IMR-90 (cell line): ENCODE measurements around the gene ARID5A.

ENCODE experiments used
- BHLHE40 ChIP-seq: fragments of 150-350 bp; IDR thresholded peaks from 2 replicates; pipeline ENCODE4 v1.6.1; 2016; ENCODE audit warnings: mild to moderate bottlenecking, low read depth, low read length
- CHD1 ChIP-seq: IDR thresholded peaks from 2 replicates; pipeline ENCODE4 v1.6.1; 2012; ENCODE audit warnings: low read depth, low read length, improper control_type of control experiment
- MAFK ChIP-seq: IDR thresholded peaks from 2 replicates; pipeline ENCODE4 v1.6.1; 2012; ENCODE audit warnings: low read depth, low read length, improper control_type of control experiment
- MXI1 ChIP-seq: IDR thresholded peaks from 2 replicates; pipeline ENCODE4 v1.6.1; 2012; ENCODE audit warnings: low read depth, mild to moderate bottlenecking, low read length, moderate library complexity, borderline replicate concordance
- POLR2A ChIP-seq: IDR thresholded peaks from 2 replicates; pipeline ENCODE4 v1.6.1; 2012; ENCODE audit warnings: mild to moderate bottlenecking, low read depth, low read length
- RAD21 ChIP-seq: IDR thresholded peaks from 2 replicates; pipeline ENCODE4 v1.6.1; 2012; ENCODE audit warnings: low read length, improper control_type of control experiment
- RCOR1 ChIP-seq: IDR thresholded peaks from 2 replicates; pipeline ENCODE4 v1.6.1; 2012; ENCODE audit warnings: mild to moderate bottlenecking, low read length, improper control_type of control experiment; ENCODE audit not compliant: insufficient replicate concordance
- SMC3 ChIP-seq: fragments of 150-350 bp; IDR thresholded peaks from 2 replicates; pipeline ENCODE4 v1.6.1; 2016; ENCODE audit warnings: low read depth, mild to moderate bottlenecking, antibody characterized with exemption, low read length, moderate library complexity
- TF ChIP-seq, protein P1 (sequence below): conservative IDR thresholded peaks from 2 replicates; pipeline ENCODE4 v1.5.1; 2012; ENCODE audit warnings: mild to moderate bottlenecking, low read depth, low read length, improper control_type of control experiment

DNA sequence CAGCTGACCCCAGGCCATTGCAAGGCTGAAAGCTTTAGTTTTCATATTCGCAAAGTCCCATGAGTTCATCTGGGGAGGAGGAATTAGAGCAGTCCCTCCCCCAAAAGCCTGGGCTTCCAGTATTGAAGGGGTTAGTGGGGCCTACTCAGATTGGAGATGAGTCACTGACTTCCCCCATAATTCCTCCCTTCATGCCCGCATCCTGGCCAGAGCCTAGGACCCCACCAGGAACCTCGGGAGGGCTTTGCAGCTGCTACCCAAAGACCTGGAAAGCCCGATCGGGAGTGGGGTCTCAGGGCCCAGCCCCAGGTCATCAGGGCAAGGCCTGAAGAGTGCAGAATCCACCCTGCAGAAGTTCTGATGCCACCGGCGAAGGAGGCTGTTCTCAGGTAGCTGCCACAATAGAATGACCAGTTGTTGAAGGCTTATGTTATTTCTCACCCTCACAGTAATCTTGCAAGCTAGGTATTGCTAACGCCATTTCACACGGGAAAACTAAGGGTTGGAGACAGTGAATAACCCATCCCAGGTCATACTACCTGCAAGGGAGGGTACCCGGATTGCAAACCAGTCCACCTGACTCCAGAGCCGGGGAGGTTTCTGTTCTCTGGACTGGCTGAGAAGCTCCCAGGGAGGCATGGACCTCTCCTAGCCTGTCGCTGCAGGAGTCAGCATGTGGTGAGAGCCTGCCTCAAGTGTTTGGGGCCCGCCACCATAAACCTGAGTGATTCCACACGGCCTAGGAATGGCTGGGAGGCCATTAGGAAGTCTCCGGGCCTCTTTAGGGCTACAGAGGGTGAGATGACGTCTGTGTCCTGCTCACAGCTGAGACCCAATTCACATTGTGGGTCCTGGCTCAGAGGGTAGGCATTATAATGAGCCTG is 5.8 kb upstream of the ARID5A start:
- no peak for TF ChIP-seq SMC3
- no peak for TF ChIP-seq MXI1
- TF ChIP-seq, protein P1, sequence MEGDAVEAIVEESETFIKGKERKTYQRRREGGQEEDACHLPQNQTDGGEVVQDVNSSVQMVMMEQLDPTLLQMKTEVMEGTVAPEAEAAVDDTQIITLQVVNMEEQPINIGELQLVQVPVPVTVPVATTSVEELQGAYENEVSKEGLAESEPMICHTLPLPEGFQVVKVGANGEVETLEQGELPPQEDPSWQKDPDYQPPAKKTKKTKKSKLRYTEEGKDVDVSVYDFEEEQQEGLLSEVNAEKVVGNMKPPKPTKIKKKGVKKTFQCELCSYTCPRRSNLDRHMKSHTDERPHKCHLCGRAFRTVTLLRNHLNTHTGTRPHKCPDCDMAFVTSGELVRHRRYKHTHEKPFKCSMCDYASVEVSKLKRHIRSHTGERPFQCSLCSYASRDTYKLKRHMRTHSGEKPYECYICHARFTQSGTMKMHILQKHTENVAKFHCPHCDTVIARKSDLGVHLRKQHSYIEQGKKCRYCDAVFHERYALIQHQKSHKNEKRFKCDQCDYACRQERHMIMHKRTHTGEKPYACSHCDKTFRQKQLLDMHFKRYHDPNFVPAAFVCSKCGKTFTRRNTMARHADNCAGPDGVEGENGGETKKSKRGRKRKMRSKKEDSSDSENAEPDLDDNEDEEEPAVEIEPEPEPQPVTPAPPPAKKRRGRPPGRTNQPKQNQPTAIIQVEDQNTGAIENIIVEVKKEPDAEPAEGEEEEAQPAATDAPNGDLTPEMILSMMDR: no peak
- TF ChIP-seq BHLHE40: no peak
- TF ChIP-seq POLR2A: no peak
- TF ChIP-seq RAD21: no peak
- TF ChIP-seq CHD1: no peak
- no peak for TF ChIP-seq RCOR1
- no peak for TF ChIP-seq MAFK
